GM21447 (cell line): ENCODE data around the gene MAN2C1.
"Not testable (repeated sequence)": the region's sequence is repeated elsewhere in the genome, so short reads cannot be mapped to it uniquely, and the experiment has no call there.

Source experiments
- ATAC-seq: cut with Tn5 transposase; IDR thresholded peaks from one replicate; pipeline ENCODE4 v1.9.1; 2021; ENCODE audit not compliant: unreplicated experiment

The MAN2C1 gene

GRCh38 chr15:75347222-75348033 is 21.0 kb downstream of the MAN2C1 start:
- ATAC-seq, result peak; percentile 43

GRCh38 chr15:75346796-75347221 is 21.6 kb downstream of the MAN2C1 start, which contains the start of gene NEIL1:
Gene NEIL1 (plus strand): TSS chr15:75347039. CDS start chr15:75348906, 1,867 bp downstream.
- no peak for ATAC-seq

- ATAC-seq, result not testable (repeated sequence)
Observed at GRCh38 chr15:75343953-75344352, 24.5 kb downstream of the MAN2C1 start.

- ATAC-seq, result no peak
Observed at GRCh38 chr15:75342221-75342620, 26.2 kb downstream of the MAN2C1 start.

GRCh38 chr15:75339531-75340240 is 28.7 kb downstream of the MAN2C1 start:
- no peak for ATAC-seq

GRCh38 chr15:75338661-75339240 is 29.7 kb downstream of the MAN2C1 start:
- ATAC-seq, result no peak

GRCh38 chr15:75335705-75336355 is 32.6 kb downstream of the MAN2C1 start, which contains the start of gene COMMD4:
Gene COMMD4 (plus strand): TSS chr15:75336063. CDS start chr15:75336090, 27 bp downstream.
- peak; percentile 77 for ATAC-seq

- no peak for ATAC-seq
Observed at GRCh38 chr15:75335313-75335704, 33.1 kb downstream of the MAN2C1 start.

- not testable (repeated sequence) for ATAC-seq
Observed at GRCh38 chr15:75333654-75334419, 34.6 kb downstream of the MAN2C1 start.

GRCh38 chr15:75332093-75332492 is 36.3 kb downstream of the MAN2C1 start:
- not testable (repeated sequence) for ATAC-seq

- no peak for ATAC-seq
Observed at GRCh38 chr15:75329571-75329970, 38.8 kb downstream of the MAN2C1 start.

- no peak for ATAC-seq
Observed at GRCh38 chr15:75328493-75329314, 39.7 kb downstream of the MAN2C1 start.

GRCh38 chr15:75327491-75327890 is 40.9 kb downstream of the MAN2C1 start:
- no peak for ATAC-seq

- no peak for ATAC-seq
Observed at GRCh38 chr15:75327005-75327404, 41.4 kb downstream of the MAN2C1 start.

GRCh38 chr15:75325922-75326321 is 42.5 kb downstream of the MAN2C1 start:
- no peak for ATAC-seq

- no peak for ATAC-seq
Observed at GRCh38 chr15:75321711-75322110, 46.7 kb downstream of the MAN2C1 start.

GRCh38 chr15:75319231-75319897 is 49.0 kb downstream of the MAN2C1 start:
- not testable (repeated sequence) for ATAC-seq

GRCh38 chr15:75314552-75315290 is 53.7 kb downstream of the MAN2C1 start:
- no peak for ATAC-seq
